ENCODE measurements around the gene GYG2.
"Not testable (repeated sequence)": the region's sequence is repeated elsewhere in the genome, so short reads cannot be mapped to it uniquely, and the experiment has no call there.

Gene GYG2

GRCh38 chrX:2874222-2875135, 45.7 kb downstream of the GYG2 start:
- DNase-seq, result no peak

GRCh38 chrX:2875136-2875481, 46.4 kb downstream of the GYG2 start:
- no peak for DNase-seq

- no peak for DNase-seq
These were observed 47.2 kb downstream of the GYG2 start for GRCh38 chrX:2875798-2876399.

GRCh38 chrX:2878563-2878962, 49.8 kb downstream of the GYG2 start:
- no peak for DNase-seq

- no peak for DNase-seq
These were observed 50.9 kb downstream of the GYG2 start for GRCh38 chrX:2879670-2880069.

- DNase-seq, result no peak
These were observed 55.0 kb downstream of the GYG2 start for GRCh38 chrX:2883770-2884169.

- DNase-seq, result no peak
These were observed 59.6 kb downstream of the GYG2 start for GRCh38 chrX:2888309-2888708.

GRCh38 chrX:2889045-2889605, 60.4 kb downstream of the GYG2 start:
- DNase-seq, result no peak

GRCh38 chrX:2889706-2890490, 61.2 kb downstream of the GYG2 start:
- not testable (repeated sequence) for DNase-seq

- not testable (repeated sequence) for DNase-seq
These were observed 62.1 kb downstream of the GYG2 start for GRCh38 chrX:2890536-2891460.

GRCh38 chrX:2892816-2893215, 64.1 kb downstream of the GYG2 start:
- DNase-seq, result no peak

GRCh38 chrX:2894885-2895292, 66.2 kb downstream of the GYG2 start:
- DNase-seq, result no peak

GRCh38 chrX:2897311-2897689, 68.6 kb downstream of the GYG2 start:
- no peak for DNase-seq

GRCh38 chrX:2897690-2898623, 69.2 kb downstream of the GYG2 start:
- DNase-seq, result not testable (repeated sequence)

GRCh38 chrX:2898846-2899512, 70.2 kb downstream of the GYG2 start:
- no peak for DNase-seq

GRCh38 chrX:2901367-2902036, 72.8 kb downstream of the GYG2 start:
- DNase-seq, result no peak

GRCh38 chrX:2902841-2903240, 74.1 kb downstream of the GYG2 start:
- DNase-seq, result no peak

GRCh38 chrX:2903366-2903765, 74.6 kb downstream of the GYG2 start:
- no peak for DNase-seq

- DNase-seq, result no peak
These were observed 78.6 kb downstream of the GYG2 start for GRCh38 chrX:2907295-2907694.

- no peak for DNase-seq
These were observed 79.5 kb downstream of the GYG2 start for GRCh38 chrX:2908125-2908685.

Data from activated T-cell treated with anti-CD3 and anti-CD28 coated beads, Interleukin-2, amount 50 U/mL, for 1 hour (primary cell).